ENCODE data around the gene NRROS.
A peak's percentile ranks its signal among the peaks of the same experiment; 100 is the strongest.

Gene NRROS

GRCh38 chr3:196673632-196674031 lies 34.1 kb downstream of the NRROS start:
- no peak overlapping the region for H3K27ac ChIP-seq
- DNase-seq (ENCODE audit: low read depth, low spot score) = no peak

- DNase-seq (ENCODE audit: low read depth, low spot score) = no peak
- no peak overlapping the region for H3K27ac ChIP-seq
Measured at GRCh38 chr3:196677353-196677752, 37.9 kb downstream of the NRROS start.

- H3K27ac ChIP-seq = no peak overlapping the region
- DNase-seq (ENCODE audit: low read depth, low spot score) = no peak
Measured at GRCh38 chr3:196677931-196678330, 38.4 kb downstream of the NRROS start.

- no peak for DNase-seq (ENCODE audit: low read depth, low spot score)
- no peak overlapping the region for H3K27ac ChIP-seq
Measured at GRCh38 chr3:196684548-196685407, 45.3 kb downstream of the NRROS start.

- no peak overlapping the region for H3K27ac ChIP-seq
- DNase-seq (ENCODE audit: low read depth, low spot score) = no peak
Measured at GRCh38 chr3:196686436-196686835, 46.9 kb downstream of the NRROS start.

- DNase-seq (ENCODE audit: low read depth, low spot score) = no peak
- H3K27ac ChIP-seq = peak overlapping the region; percentile 44
Measured at GRCh38 chr3:196688349-196688748, 48.9 kb downstream of the NRROS start.

GRCh38 chr3:196689941-196690660 lies 50.6 kb downstream of the NRROS start:
- H3K27ac ChIP-seq = no peak overlapping the region
- no peak for DNase-seq (ENCODE audit: low read depth, low spot score)

- no peak overlapping the region for H3K27ac ChIP-seq
- DNase-seq (ENCODE audit: low read depth, low spot score) = no peak
Measured at GRCh38 chr3:196691386-196691785, 51.9 kb downstream of the NRROS start.

- no peak for DNase-seq (ENCODE audit: low read depth, low spot score)
- no peak overlapping the region for H3K27ac ChIP-seq
Measured at GRCh38 chr3:196694202-196694638, 54.7 kb downstream of the NRROS start.

GRCh38 chr3:196694941-196695848 lies 55.7 kb downstream of the NRROS start:
- no peak overlapping the region for H3K27ac ChIP-seq
- no peak for DNase-seq (ENCODE audit: low read depth, low spot score)

- no peak overlapping the region for H3K27ac ChIP-seq
- no peak for DNase-seq (ENCODE audit: low read depth, low spot score)
Measured at GRCh38 chr3:196695849-196696226, 56.3 kb downstream of the NRROS start.

GRCh38 chr3:196697270-196697669 lies 57.8 kb downstream of the NRROS start:
- no peak overlapping the region for H3K27ac ChIP-seq
- no peak for DNase-seq (ENCODE audit: low read depth, low spot score)

GRCh38 chr3:196699749-196700148 lies 60.3 kb downstream of the NRROS start:
- H3K27ac ChIP-seq = no peak overlapping the region

GRCh38 chr3:196700801-196701200 lies 61.3 kb downstream of the NRROS start:
- no peak overlapping the region for H3K27ac ChIP-seq
- DNase-seq (ENCODE audit: low read depth, low spot score) = no peak

More at GRCh38 chr3:196699749-196700148, 60.3 kb downstream of the NRROS start:
- no peak for DNase-seq (ENCODE audit: low read depth, low spot score)

- H3K27ac ChIP-seq = no peak overlapping the region
- no peak for DNase-seq (ENCODE audit: low read depth, low spot score)
Measured at GRCh38 chr3:196706327-196706726, 66.8 kb downstream of the NRROS start.

- H3K27ac ChIP-seq = no peak overlapping the region
- DNase-seq (ENCODE audit: low read depth, low spot score) = no peak
Measured at GRCh38 chr3:196706731-196707130, 67.2 kb downstream of the NRROS start.

- H3K27ac ChIP-seq = peak overlapping the region; percentile 43
- DNase-seq (ENCODE audit: low read depth, low spot score) = no peak
Measured at GRCh38 chr3:196707566-196707965, 68.1 kb downstream of the NRROS start.

GRCh38 chr3:196708467-196708866 lies 69.0 kb downstream of the NRROS start:
- peak overlapping the region; percentile 43 for H3K27ac ChIP-seq
- DNase-seq (ENCODE audit: low read depth, low spot score) = no peak

Measured in epithelial cell of prostate (primary cell).